IPS-18a (cell line): Measurements from ENCODE around the gene CRTC3.

Experiments used
- H3K27ac ChIP-seq: one replicate; pipeline ENCODE4 v1.5.1; 2013; ENCODE audit warnings: low read length
- H3K27me3 ChIP-seq: one replicate; pipeline ENCODE4 v1.6.1; 2013; ENCODE audit warnings: mild to moderate bottlenecking, low read length; ENCODE audit not compliant: control insufficient read depth, insufficient read depth
- H3K36me3 ChIP-seq: one replicate; pipeline ENCODE4 v1.6.1; 2013; ENCODE audit warnings: low read depth, low read length; ENCODE audit not compliant: control insufficient read depth
- H3K4me1 ChIP-seq: one replicate; pipeline ENCODE4 v1.6.1; 2013; ENCODE audit warnings: low read depth, low read length; ENCODE audit not compliant: control insufficient read depth
- H3K4me3 ChIP-seq: one replicate; pipeline ENCODE4 v1.5.1; 2013; ENCODE audit warnings: low read length
- H3K9ac ChIP-seq: one replicate; pipeline ENCODE4 v1.6.1; 2013; ENCODE audit warnings: mild to moderate bottlenecking, low read length, moderate library complexity
- H3K9me3 ChIP-seq: one replicate; pipeline ENCODE4 v1.6.1; 2013; ENCODE audit warnings: low read depth, low read length; ENCODE audit not compliant: control insufficient read depth

The CRTC3 gene

DNA sequence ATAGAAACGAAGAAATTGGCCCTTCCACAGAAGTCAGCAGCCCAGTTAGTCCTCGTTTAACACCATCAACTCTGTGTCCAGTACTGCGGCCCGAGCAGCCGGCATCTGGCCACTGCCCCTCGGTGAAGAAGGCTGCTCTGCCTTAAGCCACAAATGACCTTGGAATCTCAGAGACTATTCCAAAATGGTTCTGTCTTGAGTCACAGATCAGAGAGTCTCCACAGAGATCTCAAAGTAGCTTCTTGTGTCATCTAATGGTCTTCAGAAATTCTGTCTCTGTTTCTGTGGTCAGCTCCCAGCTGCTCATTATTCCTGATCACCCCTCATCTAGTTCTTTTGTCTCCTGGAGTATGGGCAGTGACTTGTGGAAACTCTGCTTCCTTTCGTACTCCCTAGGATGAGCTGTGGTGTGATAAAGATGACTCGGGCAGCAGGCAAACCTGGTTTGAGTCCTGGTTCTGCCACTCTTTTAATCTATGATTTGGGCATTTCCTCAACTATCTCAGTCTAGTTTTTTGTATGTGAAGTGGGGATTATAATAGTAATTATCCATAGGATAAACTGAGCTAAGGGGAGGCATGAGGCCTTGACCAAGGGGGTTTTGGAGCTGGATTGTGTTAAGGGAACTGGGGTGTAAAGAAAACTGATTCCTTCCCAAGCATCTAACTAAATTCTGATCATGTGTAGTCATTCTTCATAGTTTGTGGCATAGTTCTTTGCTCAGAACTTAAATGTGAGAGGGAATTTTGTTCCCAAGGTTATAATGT is 22.6 kb downstream of the CRTC3 start:
- no peak overlapping the region for H3K4me3 ChIP-seq
- no peak overlapping the region for H3K9ac ChIP-seq
- no peaks in the 10 kb centered on the region for H3K4me1 ChIP-seq
- H3K9me3 ChIP-seq = no peaks in the 10 kb centered on the region
- H3K36me3 ChIP-seq = no peaks in the 10 kb centered on the region
- no peaks in the 10 kb centered on the region for H3K27me3 ChIP-seq
- H3K27ac ChIP-seq = no peak overlapping the region

DNA sequence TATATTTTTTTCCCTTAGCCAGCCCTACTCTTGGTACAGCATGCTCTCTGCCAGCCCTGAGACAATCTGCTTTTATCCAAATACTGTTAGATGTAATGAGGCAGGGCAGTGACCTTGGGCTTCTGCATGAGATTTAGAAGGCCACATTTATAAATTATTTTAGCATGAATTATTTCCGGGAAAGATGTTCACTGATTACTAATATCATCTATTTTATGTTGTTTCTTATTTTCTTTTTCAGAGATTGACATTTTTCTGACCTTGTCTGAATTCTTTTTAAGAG is 23.1 kb downstream of the CRTC3 start:
- Histone ChIP-seq H3K27ac (no peak overlapping the region), H3K4me1 (no peaks in the 10 kb centered on the region), H3K9me3 (no peaks in the 10 kb centered on the region), H3K9ac (no peak overlapping the region), H3K27me3 (no peaks in the 10 kb centered on the region), H3K4me3 (no peak overlapping the region), H3K36me3 (no peaks in the 10 kb centered on the region)

GRCh38 chr15:90553248-90553745 is 23.6 kb downstream of the CRTC3 start:
- Histone ChIP-seq H3K4me3 (no peak overlapping the region), H3K27me3 (no peaks in the 10 kb centered on the region), H3K9ac (no peak overlapping the region), H3K27ac (no peak overlapping the region), H3K36me3 (no peaks in the 10 kb centered on the region), H3K9me3 (no peaks in the 10 kb centered on the region), H3K4me1 (no peaks in the 10 kb centered on the region)

GRCh38 chr15:90557186-90558084 is 27.7 kb downstream of the CRTC3 start:
- Histone ChIP-seq H3K9ac (no peak overlapping the region), H3K4me3 (no peak overlapping the region), H3K36me3 (no peaks in the 10 kb centered on the region), H3K4me1 (peaks cover 5% of the 10 kb centered on the region), H3K27ac (no peak overlapping the region), H3K27me3 (no peaks in the 10 kb centered on the region), H3K9me3 (no peaks in the 10 kb centered on the region)

- Histone ChIP-seq H3K27me3 (no peaks in the 10 kb centered on the region), H3K9me3 (no peaks in the 10 kb centered on the region), H3K4me3 (no peak overlapping the region), H3K36me3 (no peaks in the 10 kb centered on the region), H3K27ac (no peak overlapping the region), H3K4me1 (peaks cover 5% of the 10 kb centered on the region), H3K9ac (no peak overlapping the region)
Observed at GRCh38 chr15:90558171-90558573, 28.4 kb downstream of the CRTC3 start.

DNA sequence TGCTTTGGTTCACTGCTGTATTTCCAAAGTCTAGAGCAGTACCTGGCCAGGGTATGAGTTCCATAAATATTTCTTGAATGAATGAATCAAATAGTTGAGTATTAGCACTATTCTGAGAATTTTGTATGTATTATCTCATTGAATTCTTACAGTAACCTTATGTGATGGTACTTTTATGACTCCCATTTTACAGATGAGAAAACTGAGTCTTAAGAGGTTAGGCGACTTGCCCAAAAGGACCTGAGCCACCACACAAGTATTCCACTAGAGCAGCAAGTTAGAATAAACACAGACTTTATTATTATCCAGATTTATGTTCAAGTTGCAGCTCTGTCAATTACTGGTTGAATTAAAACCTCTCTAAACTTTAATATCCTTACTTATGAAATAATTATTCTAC is 29.4 kb downstream of the CRTC3 start:
- Histone ChIP-seq H3K27ac (no peak overlapping the region), H3K9me3 (no peaks in the 10 kb centered on the region), H3K36me3 (no peaks in the 10 kb centered on the region), H3K4me3 (no peak overlapping the region), H3K27me3 (no peaks in the 10 kb centered on the region), H3K4me1 (peaks cover 5% of the 10 kb centered on the region), H3K9ac (no peak overlapping the region)

- H3K9ac ChIP-seq = no peak overlapping the region
- no peak overlapping the region for H3K27ac ChIP-seq
Observed at GRCh38 chr15:90560229-90560776, 30.6 kb downstream of the CRTC3 start.

GRCh38 chr15:90561344-90562244 is 31.9 kb downstream of the CRTC3 start:
- Histone ChIP-seq H3K27ac (no peak overlapping the region), H3K4me1 (peaks cover 5% of the 10 kb centered on the region), H3K9me3 (no peaks in the 10 kb centered on the region), H3K27me3 (no peaks in the 10 kb centered on the region), H3K4me3 (no peak overlapping the region), H3K36me3 (no peaks in the 10 kb centered on the region), H3K9ac (no peak overlapping the region)

More at GRCh38 chr15:90560229-90560776, 30.6 kb downstream of the CRTC3 start:
- H3K36me3 ChIP-seq = no peaks in the 10 kb centered on the region
- H3K4me1 ChIP-seq = peaks cover 5% of the 10 kb centered on the region
- H3K4me3 ChIP-seq = no peak overlapping the region
- no peaks in the 10 kb centered on the region for H3K9me3 ChIP-seq
- no peaks in the 10 kb centered on the region for H3K27me3 ChIP-seq

GRCh38 chr15:90562669-90563068 is 32.9 kb downstream of the CRTC3 start:
- no peaks in the 10 kb centered on the region for H3K27me3 ChIP-seq
- no peak overlapping the region for H3K4me3 ChIP-seq
- no peaks in the 10 kb centered on the region for H3K36me3 ChIP-seq
- no peak overlapping the region for H3K9ac ChIP-seq
- H3K4me1 ChIP-seq = peaks cover 5% of the 10 kb centered on the region
- H3K9me3 ChIP-seq = no peaks in the 10 kb centered on the region
- H3K27ac ChIP-seq = no peak overlapping the region

DNA sequence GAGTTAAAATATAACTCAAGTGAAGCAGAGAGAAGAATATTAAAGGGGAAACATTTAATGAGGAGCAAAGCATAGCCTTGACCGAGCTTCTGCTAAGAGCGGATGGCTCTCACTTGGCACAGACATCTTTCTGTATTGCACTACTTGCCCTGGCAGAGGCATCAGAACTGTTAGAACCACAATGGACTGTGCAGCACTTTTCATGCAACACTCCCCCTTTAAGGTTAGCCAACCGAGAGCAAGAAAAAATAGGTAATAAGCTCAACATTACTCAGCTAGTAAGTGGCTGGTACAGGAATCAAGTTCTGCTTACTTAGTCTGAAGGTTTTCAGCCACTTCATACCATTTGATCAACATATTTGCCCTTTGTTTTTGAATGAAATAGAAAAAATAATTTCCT is 33.7 kb downstream of the CRTC3 start:
- peaks cover 5% of the 10 kb centered on the region for H3K4me1 ChIP-seq
- H3K9ac ChIP-seq = no peak overlapping the region

DNA sequence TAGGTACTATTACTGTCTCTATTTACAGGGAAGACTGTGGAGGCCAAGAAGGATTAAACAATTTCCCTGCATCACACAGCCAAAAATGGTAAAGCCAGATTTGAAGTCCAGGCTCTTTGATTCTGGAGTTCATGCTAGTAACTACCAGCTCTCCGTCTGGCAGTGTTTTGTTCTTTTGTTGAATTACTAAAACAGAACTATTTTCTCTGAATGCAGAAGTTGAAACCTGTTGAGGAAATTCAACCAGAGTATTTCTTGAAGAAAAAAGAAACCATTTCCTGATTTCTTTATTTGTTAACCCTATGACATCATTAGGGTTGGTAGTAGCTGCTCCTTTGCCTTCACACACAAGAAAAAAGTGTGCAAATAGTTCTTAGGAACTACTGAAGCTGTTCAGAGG is 34.3 kb downstream of the CRTC3 start:
- no peaks in the 10 kb centered on the region for H3K9me3 ChIP-seq
- H3K36me3 ChIP-seq = no peaks in the 10 kb centered on the region
- H3K4me1 ChIP-seq = peaks cover 5% of the 10 kb centered on the region
- no peak overlapping the region for H3K9ac ChIP-seq
- no peaks in the 10 kb centered on the region for H3K27me3 ChIP-seq
- no peak overlapping the region for H3K4me3 ChIP-seq
- H3K27ac ChIP-seq = no peak overlapping the region

More for the DNA sequence above, 33.7 kb downstream of the CRTC3 start:
- Histone ChIP-seq H3K27me3 (no peaks in the 10 kb centered on the region), H3K4me3 (no peak overlapping the region), H3K27ac (no peak overlapping the region), H3K36me3 (no peaks in the 10 kb centered on the region), H3K9me3 (no peaks in the 10 kb centered on the region)
